ENCODE results near the gene ZNF670.
"Not testable (repeated sequence)": the region's sequence is repeated elsewhere in the genome, so short reads cannot be mapped to it uniquely, and the experiment has no call there.

Gene ZNF670

DNA sequence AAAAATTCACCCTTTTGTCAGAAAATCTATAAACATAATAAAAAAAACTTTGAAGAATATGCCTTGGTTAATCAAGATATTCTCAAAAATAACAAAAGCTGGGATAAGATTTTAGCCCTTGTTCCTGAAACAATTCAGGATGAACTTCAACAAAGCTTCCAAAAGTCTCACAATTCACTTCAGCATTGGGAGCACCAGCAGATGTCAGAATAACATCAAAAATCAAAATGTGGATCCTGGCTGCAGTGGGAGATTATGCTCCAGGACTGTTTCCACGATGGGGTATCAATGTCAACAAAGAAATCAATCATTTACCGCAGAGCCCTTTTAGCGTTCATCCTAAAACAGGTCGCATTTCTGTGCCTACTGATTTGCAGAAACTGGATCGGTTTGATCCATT, 35.2 kb downstream of the ZNF670 start:
- no peak for DNase-seq (ENCODE audit: low spot score)

DNA sequence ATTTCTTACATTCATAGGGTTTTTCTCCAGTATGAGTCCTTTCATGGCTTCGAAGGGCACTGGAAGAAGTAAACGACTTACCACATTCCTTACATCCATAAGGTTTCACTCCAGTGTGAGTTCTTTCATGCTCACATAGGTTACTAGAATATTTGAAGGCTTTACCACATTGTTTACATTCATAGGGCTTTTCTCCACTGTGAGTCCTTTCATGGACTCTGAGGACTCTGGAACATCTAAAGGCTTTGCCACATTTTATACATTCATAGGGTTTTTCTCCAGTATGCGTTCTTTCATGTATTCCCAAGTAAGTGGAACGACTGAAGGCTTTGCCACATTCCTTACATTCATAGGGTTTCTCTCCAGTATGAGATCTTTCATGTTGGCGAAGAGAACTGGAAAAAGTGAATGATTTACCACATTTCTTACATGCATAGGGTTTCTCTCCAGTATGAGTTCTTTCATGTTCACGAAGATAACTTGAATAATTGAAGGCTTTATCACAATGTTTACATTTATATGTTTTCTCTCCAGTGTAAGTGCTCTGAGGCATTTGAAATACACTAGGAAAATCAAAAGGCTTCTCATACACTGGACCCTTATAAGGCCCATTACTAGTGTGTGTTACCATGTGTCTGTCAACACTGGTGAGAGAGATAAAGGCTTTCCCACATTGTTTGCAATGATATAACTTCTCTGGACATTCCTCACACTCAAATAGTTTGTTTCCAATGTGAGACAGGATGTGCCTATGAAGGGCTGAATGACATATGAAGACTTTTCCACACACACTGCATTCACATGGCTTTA, 40.9 kb downstream of the ZNF670 start:
- no peak for DNase-seq (ENCODE audit: low spot score)

DNA sequence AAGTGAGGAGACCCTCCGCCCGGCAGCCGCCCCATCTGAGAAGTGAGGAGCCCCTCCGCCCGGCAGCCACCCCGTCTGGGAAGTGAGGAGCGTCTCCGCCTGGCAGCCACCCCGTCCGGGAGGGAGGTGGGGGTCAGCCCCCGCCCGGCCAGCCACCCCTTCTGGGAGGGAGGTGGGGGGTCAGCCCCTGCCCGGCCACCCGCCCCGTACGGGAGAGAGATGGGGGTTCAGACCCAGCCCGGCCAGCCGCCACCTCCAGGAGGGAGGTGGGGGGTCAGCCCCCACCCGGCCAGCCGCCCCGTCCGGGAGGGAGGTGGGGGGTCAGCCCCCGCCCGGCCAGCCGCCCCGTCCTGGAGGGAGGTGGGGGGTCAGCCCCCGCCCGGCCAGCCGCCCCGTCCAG, 46.3 kb downstream of the ZNF670 start:
- not testable (repeated sequence) for DNase-seq (ENCODE audit: low spot score)
